Left forelimb (tissue), 1 donor: ENCODE data around the gene TMSB15C.
"Not testable (repeated sequence)": the region's sequence is repeated elsewhere in the genome, so short reads cannot be mapped to it uniquely, and the experiment has no call there.

ENCODE experiments used
- DNase-seq: peaks from one replicate; pipeline ENCODE4 v3.0.0-alpha.2; 2018; ENCODE audit warnings: low spot score

The TMSB15C gene

GRCh38 chrX:104075778-104076445 lies at the start of gene TMSB15C:
TMSB15C (minus strand) TSS chrX:104076236.
- DNase-seq: not testable (repeated sequence)

- no peak for DNase-seq
Measured at GRCh38 chrX:104122829-104123228, 46.8 kb upstream of the TMSB15C start.

DNA sequence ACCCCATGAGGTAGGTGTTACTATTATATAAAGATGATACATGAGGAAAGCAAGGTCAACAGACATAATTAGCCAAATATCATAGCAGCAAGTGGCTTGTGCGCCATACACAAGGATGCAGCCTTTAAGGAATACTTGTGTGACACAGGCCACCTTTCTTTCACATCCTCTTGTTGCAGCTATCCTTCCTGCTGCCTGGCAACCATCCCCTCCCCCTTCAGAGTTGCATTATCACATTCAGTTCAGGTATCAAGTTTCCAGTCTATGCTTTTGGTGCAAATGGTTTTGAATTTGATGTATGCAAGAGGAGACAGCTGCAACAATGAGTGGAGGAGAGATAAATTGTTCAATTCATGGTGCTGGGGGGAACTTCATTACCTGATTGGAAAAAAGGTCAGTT lies 42.7 kb upstream of the TMSB15C start:
- no peak for DNase-seq

GRCh38 chrX:104117759-104118158 lies 41.7 kb upstream of the TMSB15C start:
- no peak for DNase-seq

GRCh38 chrX:104113222-104113965 lies 37.4 kb upstream of the TMSB15C start:
- no peak for DNase-seq

GRCh38 chrX:104112326-104112951 lies 36.4 kb upstream of the TMSB15C start, which contains the start of gene ZCCHC18:
ZCCHC18 (plus strand) TSS chrX:104112523; CDS start chrX:104114112, 1,589 bp downstream.
- peak; percentile 78 for DNase-seq

DNA sequence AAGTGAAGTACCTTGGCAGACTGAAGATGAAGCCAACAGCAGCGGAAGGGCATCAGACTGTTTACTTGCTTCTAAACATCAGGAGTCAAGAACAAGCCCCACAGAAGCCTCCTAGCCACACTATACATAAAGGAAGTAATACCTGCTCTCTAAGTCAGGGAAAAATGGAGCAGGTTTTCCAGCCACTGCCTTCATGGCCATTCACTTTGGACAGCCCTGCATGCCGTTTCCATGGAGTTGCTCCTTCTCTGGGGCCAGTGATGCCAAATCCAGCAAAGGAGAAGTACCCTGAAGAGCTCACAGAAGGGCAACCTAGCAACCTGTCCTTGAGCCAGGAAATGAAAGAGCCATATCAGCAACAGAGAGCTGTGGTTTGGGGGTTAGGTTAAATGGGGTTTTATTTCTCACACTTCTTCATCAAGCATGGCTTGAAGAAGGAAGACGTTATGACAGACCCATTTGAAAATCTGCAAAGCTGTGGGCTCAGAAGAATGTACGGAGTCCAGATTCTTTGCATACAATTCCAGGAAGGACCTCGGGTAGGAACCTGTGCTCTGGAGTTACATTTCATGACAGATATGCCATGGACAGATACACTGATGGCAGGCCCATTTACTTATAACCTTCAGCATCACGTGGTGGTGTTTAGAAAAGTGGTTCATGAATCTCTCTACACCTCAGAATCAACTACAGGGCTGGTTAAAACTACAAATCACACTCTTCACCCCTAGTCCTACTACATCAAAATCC lies 34.6 kb upstream of the TMSB15C start:
- not testable (repeated sequence) for DNase-seq

DNA sequence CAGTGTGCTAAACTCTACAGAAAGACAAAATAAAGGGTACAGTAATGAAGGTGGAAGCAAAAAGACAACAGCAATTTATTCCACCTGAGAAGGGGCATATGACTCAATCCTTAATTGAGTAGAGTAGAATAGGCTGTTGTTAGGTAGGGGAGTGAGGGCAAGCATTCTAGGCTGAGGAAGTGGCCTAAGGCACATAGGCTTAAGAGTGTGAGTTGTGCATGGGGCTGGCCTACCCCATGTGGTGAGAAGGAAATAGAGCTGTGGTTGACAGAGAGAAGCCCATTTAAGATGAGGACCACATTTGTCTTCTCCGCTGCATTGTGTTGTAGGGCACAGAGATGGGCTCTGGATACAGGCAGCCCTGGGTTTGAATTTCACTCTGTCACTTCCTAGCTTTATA lies 32.9 kb upstream of the TMSB15C start:
- DNase-seq: no peak

DNA sequence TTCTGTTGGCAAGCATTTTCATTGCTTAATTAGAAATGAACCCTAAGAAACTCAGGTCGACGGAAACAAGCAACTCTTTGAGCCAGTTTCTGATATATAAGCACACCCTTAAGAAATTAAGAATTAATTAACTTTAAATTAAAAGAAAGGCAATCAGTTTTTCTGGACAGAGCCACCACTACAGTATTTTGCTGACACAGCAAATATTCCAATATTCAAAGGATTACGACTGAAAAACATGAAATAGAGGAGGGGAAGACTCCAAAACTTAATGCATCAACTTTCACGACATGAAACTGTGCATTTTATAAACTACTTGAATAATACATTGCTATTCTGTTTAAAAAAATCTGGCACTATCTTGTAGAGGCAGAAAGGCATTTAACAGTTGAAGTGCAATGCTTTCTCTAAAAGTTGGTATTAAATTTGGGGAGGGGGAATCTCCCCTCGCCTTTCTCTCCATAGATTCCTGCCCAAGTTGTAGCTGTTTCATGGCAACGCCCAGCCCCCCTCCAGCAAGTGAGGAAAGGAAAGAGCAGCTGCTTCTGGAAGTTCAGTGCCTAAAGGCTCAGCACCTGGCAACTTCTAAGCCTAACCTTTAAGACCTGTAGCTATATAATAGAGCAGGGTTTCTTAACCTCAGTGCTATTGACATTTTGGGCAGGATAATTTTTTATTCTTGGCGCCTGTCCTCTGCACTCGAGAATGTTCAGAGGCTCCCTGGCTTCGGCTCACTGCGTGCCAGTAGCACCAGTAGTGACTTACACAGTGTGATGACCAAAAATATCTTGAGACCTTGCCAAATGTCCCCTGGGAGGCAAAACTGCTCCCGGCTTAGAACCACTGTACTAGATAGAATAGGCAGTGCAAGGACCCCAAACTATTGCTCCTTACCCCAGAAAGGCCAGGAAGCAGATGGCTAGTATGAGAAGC lies 29.6 kb upstream of the TMSB15C start:
- no peak for DNase-seq

- DNase-seq: no peak
Measured at GRCh38 chrX:104104676-104105075, 28.6 kb upstream of the TMSB15C start.

GRCh38 chrX:104098919-104099318 lies 22.9 kb upstream of the TMSB15C start:
- no peak for DNase-seq

DNA sequence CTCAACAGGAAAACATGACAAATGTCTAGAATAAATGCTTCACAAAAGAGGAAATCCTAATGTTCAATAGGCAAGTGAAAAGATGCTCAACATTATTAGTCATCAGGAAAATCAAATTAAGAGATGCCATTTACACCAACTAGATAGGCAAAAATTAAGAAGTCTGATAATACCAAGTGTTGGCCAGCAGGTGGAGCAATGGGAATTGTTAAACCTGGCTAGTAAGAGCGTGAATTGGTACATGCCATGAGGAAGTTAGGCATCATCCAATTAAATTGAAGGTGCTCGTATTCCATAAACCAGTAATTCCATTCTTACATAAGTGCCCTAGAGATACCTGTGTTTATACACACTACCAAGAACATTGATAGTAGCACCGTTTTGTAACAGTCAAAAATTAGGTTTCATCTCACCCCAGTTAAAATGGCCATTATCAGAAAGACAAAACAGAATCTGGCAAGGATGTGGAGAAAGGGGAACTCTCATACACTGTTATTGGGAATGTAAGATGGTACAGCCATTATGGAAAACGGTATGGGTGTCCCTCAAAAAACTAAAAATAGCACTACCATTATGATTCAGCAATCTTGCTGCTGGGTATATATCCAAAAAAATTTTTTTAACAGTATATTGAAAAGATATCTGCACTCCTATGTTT lies 22.2 kb upstream of the TMSB15C start:
- no peak for DNase-seq

DNA sequence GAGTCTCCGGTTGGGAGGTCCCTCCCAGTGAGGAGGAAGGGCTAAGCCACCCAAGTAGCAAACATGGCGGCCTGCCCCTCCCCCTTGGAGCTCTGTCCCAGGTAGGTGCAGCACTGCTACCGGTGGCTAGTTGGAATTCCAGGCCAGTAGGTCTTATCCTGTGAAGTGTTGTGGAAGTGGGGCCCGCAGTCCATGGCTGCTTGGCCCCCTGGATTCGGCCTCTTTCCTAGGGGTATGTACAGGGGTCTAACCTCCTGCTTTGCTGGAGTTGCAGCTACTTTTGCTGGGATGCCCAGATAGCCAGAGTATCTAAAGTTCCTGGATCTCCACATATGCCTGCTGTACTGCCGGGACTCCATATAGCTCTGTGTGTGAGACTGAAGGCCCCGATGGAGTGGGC lies 9.9 kb upstream of the TMSB15C start:
- DNase-seq: no peak

GRCh38 chrX:104085477-104085876 lies 9.4 kb upstream of the TMSB15C start:
- DNase-seq: no peak

- no peak for DNase-seq
Measured at GRCh38 chrX:104084534-104085277, 8.7 kb upstream of the TMSB15C start.

DNA sequence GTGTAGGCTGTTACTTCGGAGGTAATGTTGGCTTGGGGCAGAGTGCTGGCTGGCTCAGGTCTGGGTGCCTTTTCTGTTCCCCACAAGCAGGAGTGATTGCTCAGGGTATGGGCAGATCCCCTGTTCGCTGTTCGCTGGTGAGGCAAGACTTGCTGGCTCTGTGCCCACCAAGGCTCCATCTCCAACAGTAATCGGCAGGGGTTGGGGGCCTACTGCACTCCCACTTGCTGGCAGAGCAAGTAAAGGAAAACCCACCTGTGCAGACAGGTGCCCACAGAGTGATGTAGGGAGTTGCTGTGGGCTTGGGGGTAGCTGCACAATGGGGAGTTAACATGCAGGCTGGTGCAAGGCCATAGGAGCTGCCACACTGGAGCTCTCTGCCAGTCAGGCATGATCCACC lies 8.0 kb upstream of the TMSB15C start:
- DNase-seq: no peak

- not testable (repeated sequence) for DNase-seq
Measured at GRCh38 chrX:104077854-104078253, 1.8 kb upstream of the TMSB15C start.

DNA sequence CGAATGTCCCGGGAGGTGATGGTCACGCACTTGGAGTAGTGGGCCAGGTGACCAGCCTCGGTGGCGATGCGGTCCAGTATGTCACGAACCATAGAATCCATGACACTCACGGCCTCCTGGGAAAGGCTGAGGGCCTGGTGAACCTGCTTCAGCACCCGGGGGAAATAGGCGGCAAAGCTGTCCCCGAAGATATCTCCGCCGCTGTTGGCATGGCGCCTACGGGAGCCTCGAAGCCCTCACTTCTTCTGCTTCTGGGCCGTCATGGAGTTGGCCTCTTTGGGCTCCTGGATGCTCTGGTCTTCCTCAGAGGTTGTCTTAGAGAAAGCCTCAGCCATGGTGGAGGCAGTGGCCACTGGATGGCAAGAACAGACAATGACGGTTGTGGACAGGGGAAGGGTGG lies 13.4 kb downstream of the TMSB15C start:
- DNase-seq: not testable (repeated sequence)

DNA sequence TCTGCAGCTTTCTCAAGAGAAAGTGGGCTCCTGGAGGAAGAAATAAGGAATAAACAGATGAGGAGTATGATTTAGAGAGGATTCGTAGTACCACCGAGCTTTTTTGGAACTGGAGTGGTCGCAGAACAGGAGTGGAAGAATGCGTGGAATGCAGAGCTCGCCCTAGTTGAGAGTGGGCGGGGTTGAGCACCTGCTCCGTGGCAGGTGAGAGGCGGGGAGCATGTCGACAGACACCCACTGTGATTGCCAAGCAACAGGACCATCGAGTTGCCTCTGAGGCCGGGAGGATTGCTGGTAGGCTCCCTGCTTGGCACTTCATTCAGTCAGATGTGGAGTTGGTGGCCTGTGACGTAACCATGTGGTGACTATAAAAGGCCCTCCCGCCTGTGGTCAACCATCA lies 21.1 kb downstream of the TMSB15C start:
- DNase-seq: not testable (repeated sequence)

DNA sequence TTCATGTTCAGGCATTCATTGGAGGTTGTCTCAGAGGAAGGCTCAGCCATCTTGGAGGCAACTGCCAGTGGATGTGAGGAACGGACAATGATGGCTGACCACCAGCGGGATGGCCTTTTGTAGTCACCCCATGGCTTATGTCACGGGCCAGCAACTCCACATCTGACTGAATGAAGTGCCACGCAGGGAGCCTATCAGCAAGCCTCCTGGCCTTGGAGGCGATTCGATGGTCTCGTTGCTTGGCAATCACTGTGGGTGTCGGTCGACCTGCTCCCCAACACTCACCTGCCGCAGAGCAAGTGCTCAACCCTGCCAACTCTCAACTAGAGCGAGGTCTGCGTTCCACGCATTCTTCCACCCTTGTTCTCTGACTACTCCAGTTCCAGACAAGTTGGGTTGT lies 28.9 kb downstream of the TMSB15C start:
- DNase-seq: no peak
